Measurements from ENCODE around the gene ART4. TPM values are rescaled to one million over a fixed set of nuclear protein-coding genes. Genes with fewer than 3 reads are reported as not detected.
A peak's percentile ranks its signal among the peaks of the same experiment; 100 is the strongest.

Gene ART4
- total and polyA plus RNA-seq, 11 donors = 0.44 to 5.9 (median 2.2) TPM

- ATAC-seq = no peak
- no peak overlapping the region for H3K27ac ChIP-seq
- no peak overlapping the region for H3K4me3 ChIP-seq
- no peak for TF ChIP-seq POLR2A (IDR thresholded peaks at IDR 0.05)
- TF ChIP-seq CTCF (IDR thresholded peaks at IDR 0.05) = no peak
- peaks cover 0 to 6% (median 0%) of the 10 kb centered on the region in 9 donors for H3K36me3 ChIP-seq
- intact Hi-C loops (cut with DNase I) = no loop called here
- H3K9me3 ChIP-seq = no peaks in the 10 kb centered on the region
- H3K4me1 ChIP-seq = peaks cover 0 to 6% (median 0%) of the 10 kb centered on the region in 12 donors
- no peaks in the 10 kb centered on the region for H3K27me3 ChIP-seq
- no peak for DNase-seq
- WGBS, 4 donors = 79 to 89% (median 82%) methylated on average over 3 of the region's 3 CpGs
These were observed 31.6 kb upstream of the ART4 start for GRCh38 chr12:14874882-14875281.

GRCh38 chr12:14873440-14874185 is 30.3 kb upstream of the ART4 start:
- no peak overlapping the region for H3K27ac ChIP-seq
- H3K4me1 ChIP-seq = peaks cover 0 to 6% (median 0%) of the 10 kb centered on the region in 12 donors
- DNase-seq (no peak), ATAC-seq (peak in 3 of 4 donors; percentile 37 to 67 (median 52))
- no peaks in the 10 kb centered on the region for H3K9me3 ChIP-seq
- H3K4me3 ChIP-seq = no peak overlapping the region
- H3K27me3 ChIP-seq = no peaks in the 10 kb centered on the region
- 35 to 54% (median 35%) methylated on average over 1 of the region's 1 CpG for WGBS, 4 donors
- intact Hi-C loops (cut with DNase I) = no loop called here
- TF ChIP-seq CTCF (IDR thresholded peaks at IDR 0.05) (no peak), POLR2A (IDR thresholded peaks at IDR 0.05) (no peak)
- H3K36me3 ChIP-seq = no peaks in the 10 kb centered on the region

- Histone ChIP-seq H3K9me3 (peaks cover 0 to 5% (median 0%) of the 10 kb centered on the region in 12 donors), H3K4me3 (no peak overlapping the region), H3K27me3 (no peaks in the 10 kb centered on the region), H3K36me3 (no peaks in the 10 kb centered on the region), H3K4me1 (peaks cover 0 to 6% (median 0%) of the 10 kb centered on the region in 12 donors), H3K27ac (no peak overlapping the region)
- DNase-seq (no peak), ATAC-seq (no peak)
- 93 to 99% (median 95%) methylated on average over 1 of the region's 1 CpG for WGBS, 4 donors
- no peak for TF ChIP-seq POLR2A (IDR thresholded peaks at IDR 0.05)
- TF ChIP-seq CTCF (IDR thresholded peaks at IDR 0.05) = no peak
- intact Hi-C loops (cut with DNase I) = no loop called here
These were observed 28.6 kb upstream of the ART4 start for GRCh38 chr12:14871886-14872285.

- 80 to 97% (median 96%) methylated on average over 1 of the region's 1 CpG for WGBS, 4 donors
- DNase-seq (no peak), ATAC-seq (no peak)
- Histone ChIP-seq H3K27me3 (no peaks in the 10 kb centered on the region), H3K27ac (no peak overlapping the region), H3K9me3 (peaks cover 0 to 8% (median 0%) of the 10 kb centered on the region in 12 donors), H3K4me1 (peaks cover 0 to 6% (median 0%) of the 10 kb centered on the region in 12 donors), H3K4me3 (no peak overlapping the region), H3K36me3 (no peaks in the 10 kb centered on the region)
- intact Hi-C loops (cut with DNase I) = no loop called here
- TF ChIP-seq CTCF (IDR thresholded peaks at IDR 0.05) = no peak
- TF ChIP-seq POLR2A (IDR thresholded peaks at IDR 0.05) = no peak
These were observed 27.9 kb upstream of the ART4 start for GRCh38 chr12:14871247-14871646.

All from heart left ventricle (tissue), 16 donors.